ENCODE measurements around the gene CXorf66. TPM values are rescaled to one million over a fixed set of nuclear protein-coding genes. Genes with fewer than 3 reads are reported as not detected.

Gene CXorf66
- total RNA-seq, 4 donors from 2014 or later: not detected

GRCh38 chrX:139931646-139932072 is 33.7 kb downstream of the CXorf66 start:
- Histone ChIP-seq H3K4me1 (no peaks in the 10 kb centered on the region), H3K9me3 (no peaks in the 10 kb centered on the region), H3K27ac (peak overlapping the region; percentile 93 to 100 (median 98)), H3K36me3 (no peaks in the 10 kb centered on the region), H3K4me3 (peak overlapping the region; percentile 63 to 93 (median 80)), H3K27me3 (no peaks in the 10 kb centered on the region)
- TF ChIP-seq POLR2A (IDR thresholded peaks at IDR 0.05): no peak
- no peak for TF ChIP-seq CTCF (IDR thresholded peaks at IDR 0.05)
- DNase-seq: no peak

GRCh38 chrX:139930916-139931645 is 34.2 kb downstream of the CXorf66 start:
- peak; percentile 19 to 58 (median 55) for DNase-seq
- Histone ChIP-seq H3K36me3 (no peaks in the 10 kb centered on the region), H3K4me1 (no peaks in the 10 kb centered on the region), H3K27me3 (no peaks in the 10 kb centered on the region), H3K27ac (peak overlapping the region; percentile 93 to 100 (median 98)), H3K4me3 (peak overlapping the region; percentile 63 to 93 (median 80)), H3K9me3 (no peaks in the 10 kb centered on the region)
- TF ChIP-seq CTCF (IDR thresholded peaks at IDR 0.05): no peak
- no peak for TF ChIP-seq POLR2A (IDR thresholded peaks at IDR 0.05)

GRCh38 chrX:139930401-139930800 is 34.9 kb downstream of the CXorf66 start:
- DNase-seq: no peak
- no peaks in the 10 kb centered on the region for H3K36me3 ChIP-seq
- no peaks in the 10 kb centered on the region for H3K27me3 ChIP-seq
- H3K27ac ChIP-seq: no peak overlapping the region
- TF ChIP-seq POLR2A (IDR thresholded peaks at IDR 0.05): no peak
- TF ChIP-seq CTCF (IDR thresholded peaks at IDR 0.05): no peak
- H3K4me3 ChIP-seq: peak overlapping the region in 2 of 4 donors; percentile 77 to 93
- no peaks in the 10 kb centered on the region for H3K4me1 ChIP-seq
- H3K9me3 ChIP-seq: no peaks in the 10 kb centered on the region

- H3K36me3 ChIP-seq: no peaks in the 10 kb centered on the region
- H3K9me3 ChIP-seq: no peaks in the 10 kb centered on the region
- no peak overlapping the region for H3K27ac ChIP-seq
- H3K4me3 ChIP-seq: no peak overlapping the region
- no peaks in the 10 kb centered on the region for H3K27me3 ChIP-seq
- TF ChIP-seq POLR2A (IDR thresholded peaks at IDR 0.05): no peak
- no peak for TF ChIP-seq CTCF (IDR thresholded peaks at IDR 0.05)
- H3K4me1 ChIP-seq: no peaks in the 10 kb centered on the region
- DNase-seq: no peak
These were observed 35.4 kb downstream of the CXorf66 start for GRCh38 chrX:139929876-139930275.

GRCh38 chrX:139924696-139925095 is 40.6 kb downstream of the CXorf66 start:
- TF ChIP-seq CTCF (IDR thresholded peaks at IDR 0.05): no peak
- no peak for TF ChIP-seq POLR2A (IDR thresholded peaks at IDR 0.05)

More at GRCh38 chrX:139924696-139925095, 40.6 kb downstream of the CXorf66 start:
- no peak overlapping the region for H3K27ac ChIP-seq
- no peak for DNase-seq
- no peak overlapping the region for H3K4me3 ChIP-seq
- no peaks in the 10 kb centered on the region for H3K36me3 ChIP-seq
- H3K4me1 ChIP-seq: no peaks in the 10 kb centered on the region
- no peaks in the 10 kb centered on the region for H3K27me3 ChIP-seq
- no peaks in the 10 kb centered on the region for H3K9me3 ChIP-seq

Measured in Peyer's patch (tissue), 4 donors.